NCI-H1092 (cell line): ENCODE data around the gene COL9A3.

ENCODE experiments used
- DNase-seq: peaks from one replicate; lab custom pipeline; 2025; lab: John Stamatoyannopoulos, UW

COL9A3 gene

GRCh38 chr20:62811320-62811719 is 5.5 kb upstream of the COL9A3 start:
- DNase-seq, result no peak

- no peak for DNase-seq
Observed at GRCh38 chr20:62811720-62812119, 5.1 kb upstream of the COL9A3 start.

GRCh38 chr20:62812181-62812906 is 4.5 kb upstream of the COL9A3 start:
- no peak for DNase-seq

- DNase-seq, result no peak
Observed at GRCh38 chr20:62812907-62813200, 4.0 kb upstream of the COL9A3 start.

GRCh38 chr20:62813588-62813987 is 3.3 kb upstream of the COL9A3 start:
- DNase-seq, result no peak

GRCh38 chr20:62814060-62814708 is 2.7 kb upstream of the COL9A3 start:
- no peak for DNase-seq

GRCh38 chr20:62814709-62815065 is 2.2 kb upstream of the COL9A3 start:
- no peak for DNase-seq

GRCh38 chr20:62815066-62815991 is 1.5 kb upstream of the COL9A3 start:
- DNase-seq, result no peak

- no peak for DNase-seq
Observed at GRCh38 chr20:62816031-62816883, 593 bp upstream of the COL9A3 start.

GRCh38 chr20:62817975-62818591 is 1.2 kb downstream of the COL9A3 start:
- DNase-seq, result no peak

GRCh38 chr20:62818592-62819493 is 2.0 kb downstream of the COL9A3 start:
- DNase-seq, result peak; percentile 35

GRCh38 chr20:62819494-62820174 is 2.8 kb downstream of the COL9A3 start:
- no peak for DNase-seq

GRCh38 chr20:62820208-62820961 is 3.5 kb downstream of the COL9A3 start:
- no peak for DNase-seq

GRCh38 chr20:62820962-62821725 is 4.3 kb downstream of the COL9A3 start:
- no peak for DNase-seq

- DNase-seq, result no peak
Observed at GRCh38 chr20:62821726-62822210, 4.9 kb downstream of the COL9A3 start.

- DNase-seq, result no peak
Observed at GRCh38 chr20:62822239-62822787, 5.5 kb downstream of the COL9A3 start.

- DNase-seq, result peak; percentile 47
Observed at GRCh38 chr20:62822788-62823651, 6.2 kb downstream of the COL9A3 start.
